HepG2 (cell line): ENCODE results near the gene VAV2. TPM values are rescaled to one million over a fixed set of nuclear protein-coding genes. Genes with fewer than 3 reads are reported as not detected.

Experiments used
- AKAP8 ChIP-seq: sonication (generic); formaldehyde crosslinking; IDR thresholded peaks from 2 replicates; pipeline ENCODE4 v1.5.1; 2020; ENCODE audit warnings: mild to moderate bottlenecking, missing genetic modification reagents
- ARID2 ChIP-seq: sonication (generic); formaldehyde crosslinking; IDR thresholded peaks from 2 replicates; pipeline ENCODE4 v1.8.1; 2022; ENCODE audit warnings: mild to moderate bottlenecking, missing genetic modification reagents, borderline replicate concordance
- BCL6 ChIP-seq: IDR thresholded peaks from 2 replicates; pipeline ENCODE4 v1.6.1; 2016; ENCODE audit warnings: missing genetic modification reagents, missing compliant biosample characterization
- KDM5B ChIP-seq: sonication (generic); formaldehyde crosslinking; IDR thresholded peaks from 2 replicates; pipeline ENCODE4 v1.4.0; 2020; ENCODE audit warnings: missing genetic modification reagents, mild to moderate bottlenecking, borderline replicate concordance
- MTA1 ChIP-seq: sonication (generic); formaldehyde crosslinking; IDR thresholded peaks from 2 replicates; pipeline ENCODE4 v1.4.0; 2020; ENCODE audit warnings: missing genetic modification reagents, mild to moderate bottlenecking, borderline replicate concordance
- MTA3 ChIP-seq: sonication (generic); formaldehyde crosslinking; IDR thresholded peaks from 2 replicates; pipeline ENCODE4 v1.4.0; 2020; ENCODE audit warnings: missing genetic modification reagents
- RARG ChIP-seq: sonication (generic); formaldehyde crosslinking; IDR thresholded peaks from 2 replicates; pipeline ENCODE4 v1.4.0; 2020; ENCODE audit warnings: low read depth, mild to moderate bottlenecking, missing genetic modification reagents
- TOPORS ChIP-seq: sonication (generic); formaldehyde crosslinking; IDR thresholded peaks from 2 replicates; pipeline ENCODE4 v1.8.0; 2023; ENCODE audit warnings: mild to moderate bottlenecking, missing genetic modification reagents
- WIZ ChIP-seq: sonication (generic); formaldehyde crosslinking; IDR thresholded peaks from 2 replicates; pipeline ENCODE4 v1.5.1; 2020; ENCODE audit warnings: mild to moderate bottlenecking, missing genetic modification reagents
- ZBTB7B ChIP-seq: sonication (generic); formaldehyde crosslinking; IDR thresholded peaks from 2 replicates; pipeline ENCODE4 v1.4.0; 2020; ENCODE audit warnings: missing genetic modification reagents
- ZFP1 ChIP-seq: IDR thresholded peaks from 2 replicates; pipeline ENCODE4 v1.6.1; 2016
- ZKSCAN8 ChIP-seq: IDR thresholded peaks from 2 replicates; pipeline ENCODE4 v1.6.1; 2016; ENCODE audit warnings: borderline replicate concordance, missing genetic modification reagents, missing compliant biosample characterization
- ZNF614 ChIP-seq: IDR thresholded peaks from 2 replicates; pipeline ENCODE4 v1.6.1; 2018; ENCODE audit warnings: missing biosample characterization, missing genetic modification reagents, inconsistent platforms, borderline replicate concordance
- ZNF747 ChIP-seq: sonication (generic); formaldehyde crosslinking; IDR thresholded peaks from 2 replicates; pipeline ENCODE4 v1.8.1; 2023; ENCODE audit warnings: missing genetic modification reagents, mild to moderate bottlenecking, borderline replicate concordance
- ZNF891 ChIP-seq: sonication (generic); formaldehyde crosslinking; IDR thresholded peaks from 2 replicates; pipeline ENCODE4 v1.5.0; 2020; ENCODE audit warnings: mild to moderate bottlenecking, missing genetic modification reagents
- ZSCAN29 ChIP-seq: sonication (generic); formaldehyde crosslinking; conservative IDR thresholded peaks from 2 replicates; pipeline ENCODE4 v1.4.0; 2020; ENCODE audit warnings: mild to moderate bottlenecking, missing genetic modification reagents
- polyA plus RNA-seq, 8 experiments: library from polyadenylated mRNA; depleted of rRNA in 3 of 8; stranded (reverse) in 7 of 8; unstranded in 1 of 8; fragments of >200 nt; fragmentation: Illumina TruSeq in 4 of 8; extraction: Trizol in 4 of 8; gene quantifications; 2 replicates each; pipeline versions ENCODE4 v1.2.1 to v1.2.3, GENCODE V29; 2011 to 2016; ENCODE audit warnings: low read depth in 4 of 8, missing spikeins in 1 of 8, mixed read lengths in 1 of 8; ENCODE audit not compliant: insufficient read depth in 1 of 8
- total RNA-seq, 5 experiments: library from RNA; depleted of rRNA; stranded (reverse); fragments of >200 nt; fragmentation: Illumina TruSeq; extraction: Trizol; gene quantifications; 2 replicates each; pipeline ENCODE4 v1.2.3, GENCODE V29; 2016; ENCODE audit warnings: low read depth in 1 of 5
- TF ChIP-seq, protein P1 (sequence below): sonication (generic); formaldehyde crosslinking; IDR thresholded peaks from 2 replicates; pipeline ENCODE4 v1.4.0; 2020; ENCODE audit warnings: missing genetic modification reagents, mild to moderate bottlenecking, borderline replicate concordance
- TF ChIP-seq, protein P2 (sequence below): IDR thresholded peaks from 2 replicates; pipeline ENCODE4 v1.4.0; 2020; ENCODE audit warnings: mild to moderate bottlenecking, missing genetic modification reagents
- TF ChIP-seq, protein P3 (sequence below): sonication (generic); formaldehyde crosslinking; conservative IDR thresholded peaks from 2 replicates; pipeline ENCODE4 v1.8.0; 2022; ENCODE audit warnings: mild to moderate bottlenecking, moderate library complexity, missing genetic modification reagents
- TF ChIP-seq, protein P4 (sequence below): IDR thresholded peaks from 2 replicates; pipeline ENCODE4 v1.6.1; 2016

Gene VAV2
- total and polyA plus RNA-seq, 2 of the 13 experiments (the other 11 are each of a cell fraction or from before 2014, with no cell fraction given) = 22.5 to 22.9 TPM

DNA sequence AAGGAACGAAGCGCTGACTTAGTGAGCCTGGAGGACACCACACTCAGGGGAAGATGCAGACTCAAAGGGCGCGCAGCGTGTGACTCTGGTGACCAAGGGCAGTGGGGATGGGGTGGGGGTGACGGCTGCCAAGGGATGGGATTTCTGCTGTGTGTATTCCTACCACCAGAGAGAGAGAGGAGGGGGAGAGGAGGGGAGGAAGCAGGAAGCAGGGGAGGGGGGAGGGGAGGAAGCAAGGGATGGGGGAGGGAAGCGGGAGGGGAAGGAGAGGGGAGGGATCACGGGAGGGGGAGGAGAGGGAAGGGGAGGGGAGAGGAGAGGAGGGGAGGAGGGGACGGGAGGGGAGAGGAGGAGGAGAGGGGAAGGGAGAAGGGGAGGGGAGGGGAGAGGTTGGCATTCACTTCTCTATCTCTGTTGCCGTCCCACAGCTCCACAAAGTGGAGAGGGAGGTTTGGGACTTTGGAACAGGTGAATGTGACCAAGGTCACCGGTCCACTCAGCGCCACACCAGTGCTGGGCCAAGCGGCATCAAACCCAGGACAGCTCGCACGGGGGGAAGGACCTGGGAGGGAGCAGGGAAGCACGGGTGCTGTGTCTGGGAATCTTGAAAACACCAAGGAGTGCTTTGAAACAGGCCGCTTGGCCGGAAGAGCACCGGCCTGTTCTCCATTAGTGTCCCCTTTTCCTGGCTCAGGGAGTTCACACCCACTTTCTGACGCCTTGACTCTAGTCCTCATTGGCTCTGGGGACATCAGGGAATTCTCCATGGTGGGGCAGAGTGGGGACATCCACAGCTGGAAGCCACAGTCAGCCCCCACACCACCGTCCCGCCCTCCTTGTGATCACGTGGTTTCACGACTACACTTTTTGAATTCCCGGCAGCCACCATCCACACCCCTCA is 77.4 kb downstream of the VAV2 start (continued):
- TF ChIP-seq ZNF747 = no peak
- no peak for TF ChIP-seq ZFP1 (CRISPR knock-in tag)
- peak; percentile 74; the same call in 1 of the 2 replicates for TF ChIP-seq ZNF891 (CRISPR knock-in tag)
- no peak for TF ChIP-seq ZBTB7B
- TF ChIP-seq RARG (CRISPR knock-in tag) = no peak
- TF ChIP-seq, protein P1, sequence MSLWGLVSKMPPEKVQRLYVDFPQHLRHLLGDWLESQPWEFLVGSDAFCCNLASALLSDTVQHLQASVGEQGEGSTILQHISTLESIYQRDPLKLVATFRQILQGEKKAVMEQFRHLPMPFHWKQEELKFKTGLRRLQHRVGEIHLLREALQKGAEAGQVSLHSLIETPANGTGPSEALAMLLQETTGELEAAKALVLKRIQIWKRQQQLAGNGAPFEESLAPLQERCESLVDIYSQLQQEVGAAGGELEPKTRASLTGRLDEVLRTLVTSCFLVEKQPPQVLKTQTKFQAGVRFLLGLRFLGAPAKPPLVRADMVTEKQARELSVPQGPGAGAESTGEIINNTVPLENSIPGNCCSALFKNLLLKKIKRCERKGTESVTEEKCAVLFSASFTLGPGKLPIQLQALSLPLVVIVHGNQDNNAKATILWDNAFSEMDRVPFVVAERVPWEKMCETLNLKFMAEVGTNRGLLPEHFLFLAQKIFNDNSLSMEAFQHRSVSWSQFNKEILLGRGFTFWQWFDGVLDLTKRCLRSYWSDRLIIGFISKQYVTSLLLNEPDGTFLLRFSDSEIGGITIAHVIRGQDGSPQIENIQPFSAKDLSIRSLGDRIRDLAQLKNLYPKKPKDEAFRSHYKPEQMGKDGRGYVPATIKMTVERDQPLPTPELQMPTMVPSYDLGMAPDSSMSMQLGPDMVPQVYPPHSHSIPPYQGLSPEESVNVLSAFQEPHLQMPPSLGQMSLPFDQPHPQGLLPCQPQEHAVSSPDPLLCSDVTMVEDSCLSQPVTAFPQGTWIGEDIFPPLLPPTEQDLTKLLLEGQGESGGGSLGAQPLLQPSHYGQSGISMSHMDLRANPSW (CRISPR knock-in tag) = no peak
- TF ChIP-seq TOPORS (CRISPR knock-in tag) = no peak
- no peak for TF ChIP-seq MTA3 (CRISPR knock-in tag)
- no peak for TF ChIP-seq ZSCAN29 (CRISPR knock-in tag)
- no peak for TF ChIP-seq ZNF614 (CRISPR knock-in tag)
- TF ChIP-seq, protein P2, sequence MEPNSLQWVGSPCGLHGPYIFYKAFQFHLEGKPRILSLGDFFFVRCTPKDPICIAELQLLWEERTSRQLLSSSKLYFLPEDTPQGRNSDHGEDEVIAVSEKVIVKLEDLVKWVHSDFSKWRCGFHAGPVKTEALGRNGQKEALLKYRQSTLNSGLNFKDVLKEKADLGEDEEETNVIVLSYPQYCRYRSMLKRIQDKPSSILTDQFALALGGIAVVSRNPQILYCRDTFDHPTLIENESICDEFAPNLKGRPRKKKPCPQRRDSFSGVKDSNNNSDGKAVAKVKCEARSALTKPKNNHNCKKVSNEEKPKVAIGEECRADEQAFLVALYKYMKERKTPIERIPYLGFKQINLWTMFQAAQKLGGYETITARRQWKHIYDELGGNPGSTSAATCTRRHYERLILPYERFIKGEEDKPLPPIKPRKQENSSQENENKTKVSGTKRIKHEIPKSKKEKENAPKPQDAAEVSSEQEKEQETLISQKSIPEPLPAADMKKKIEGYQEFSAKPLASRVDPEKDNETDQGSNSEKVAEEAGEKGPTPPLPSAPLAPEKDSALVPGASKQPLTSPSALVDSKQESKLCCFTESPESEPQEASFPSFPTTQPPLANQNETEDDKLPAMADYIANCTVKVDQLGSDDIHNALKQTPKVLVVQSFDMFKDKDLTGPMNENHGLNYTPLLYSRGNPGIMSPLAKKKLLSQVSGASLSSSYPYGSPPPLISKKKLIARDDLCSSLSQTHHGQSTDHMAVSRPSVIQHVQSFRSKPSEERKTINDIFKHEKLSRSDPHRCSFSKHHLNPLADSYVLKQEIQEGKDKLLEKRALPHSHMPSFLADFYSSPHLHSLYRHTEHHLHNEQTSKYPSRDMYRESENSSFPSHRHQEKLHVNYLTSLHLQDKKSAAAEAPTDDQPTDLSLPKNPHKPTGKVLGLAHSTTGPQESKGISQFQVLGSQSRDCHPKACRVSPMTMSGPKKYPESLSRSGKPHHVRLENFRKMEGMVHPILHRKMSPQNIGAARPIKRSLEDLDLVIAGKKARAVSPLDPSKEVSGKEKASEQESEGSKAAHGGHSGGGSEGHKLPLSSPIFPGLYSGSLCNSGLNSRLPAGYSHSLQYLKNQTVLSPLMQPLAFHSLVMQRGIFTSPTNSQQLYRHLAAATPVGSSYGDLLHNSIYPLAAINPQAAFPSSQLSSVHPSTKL (CRISPR knock-in tag) = peak; percentile 70
- TF ChIP-seq WIZ (CRISPR knock-in tag) = no peak
- TF ChIP-seq ARID2 (CRISPR knock-in tag) = no peak
- no peak for TF ChIP-seq BCL6 (CRISPR knock-in tag)
- no peak for TF ChIP-seq ZKSCAN8
- peak; percentile 63; the same call in 1 of the 2 replicates for TF ChIP-seq MTA1 (CRISPR knock-in tag)
- TF ChIP-seq AKAP8 (CRISPR knock-in tag) = 0 out of 2 replicates have a peak, but pooled peaks have one; percentile 77
- no peak for TF ChIP-seq KDM5B (CRISPR knock-in tag)
- TF ChIP-seq, protein P3, sequence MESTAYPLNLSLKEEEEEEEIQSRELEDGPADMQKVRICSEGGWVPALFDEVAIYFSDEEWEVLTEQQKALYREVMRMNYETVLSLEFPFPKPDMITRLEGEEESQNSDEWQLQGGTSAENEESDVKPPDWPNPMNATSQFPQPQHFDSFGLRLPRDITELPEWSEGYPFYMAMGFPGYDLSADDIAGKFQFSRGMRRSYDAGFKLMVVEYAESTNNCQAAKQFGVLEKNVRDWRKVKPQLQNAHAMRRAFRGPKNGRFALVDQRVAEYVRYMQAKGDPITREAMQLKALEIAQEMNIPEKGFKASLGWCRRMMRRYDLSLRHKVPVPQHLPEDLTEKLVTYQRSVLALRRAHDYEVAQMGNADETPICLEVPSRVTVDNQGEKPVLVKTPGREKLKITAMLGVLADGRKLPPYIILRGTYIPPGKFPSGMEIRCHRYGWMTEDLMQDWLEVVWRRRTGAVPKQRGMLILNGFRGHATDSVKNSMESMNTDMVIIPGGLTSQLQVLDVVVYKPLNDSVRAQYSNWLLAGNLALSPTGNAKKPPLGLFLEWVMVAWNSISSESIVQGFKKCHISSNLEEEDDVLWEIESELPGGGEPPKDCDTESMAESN (CRISPR knock-in tag) = no peak
- TF ChIP-seq, protein P4, sequence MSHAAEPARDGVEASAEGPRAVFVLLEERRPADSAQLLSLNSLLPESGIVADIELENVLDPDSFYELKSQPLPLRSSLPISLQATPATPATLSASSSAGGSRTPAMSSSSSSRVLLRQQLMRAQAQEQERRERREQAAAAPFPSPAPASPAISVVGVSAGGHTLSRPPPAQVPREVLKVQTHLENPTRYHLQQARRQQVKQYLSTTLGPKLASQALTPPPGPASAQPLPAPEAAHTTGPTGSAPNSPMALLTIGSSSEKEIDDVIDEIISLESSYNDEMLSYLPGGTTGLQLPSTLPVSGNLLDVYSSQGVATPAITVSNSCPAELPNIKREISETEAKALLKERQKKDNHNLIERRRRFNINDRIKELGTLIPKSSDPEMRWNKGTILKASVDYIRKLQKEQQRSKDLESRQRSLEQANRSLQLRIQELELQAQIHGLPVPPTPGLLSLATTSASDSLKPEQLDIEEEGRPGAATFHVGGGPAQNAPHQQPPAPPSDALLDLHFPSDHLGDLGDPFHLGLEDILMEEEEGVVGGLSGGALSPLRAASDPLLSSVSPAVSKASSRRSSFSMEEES (CRISPR knock-in tag) = 0 out of 2 replicates have a peak, but pooled peaks have one; percentile 28
